ENCODE measurements around the gene CSMD2.

Gene CSMD2

GRCh38 chr1:33468011-33468410 is 697.0 kb downstream of the CSMD2 start:
- Histone ChIP-seq H3K9me3 (ENCODE audit: control insufficient read depth in 1 of 2, low read length in 2 of 2) (no peaks in the 10 kb centered on the region), H3K4me1 (ENCODE audit: control insufficient read depth in 1 of 2, insufficient read depth in 2 of 2, low read length in 2 of 2) (peaks cover 1 to 30% of the 10 kb centered on the region in 2 donors), H3K36me3 (ENCODE audit: control insufficient read depth in 1 of 2, insufficient read depth in 2 of 2, low read length in 2 of 2) (no peaks in the 10 kb centered on the region), H3K4me3 (ENCODE audit: low read depth in 1 of 2, low read length in 2 of 2) (no peak overlapping the region), H3K27ac (ENCODE audit: low read length) (no peak overlapping the region), H3K27me3 (ENCODE audit: low read depth, low read length) (no peaks in the 10 kb centered on the region)

GRCh38 chr1:33466159-33466558 is 698.9 kb downstream of the CSMD2 start:
- Histone ChIP-seq H3K27me3 (ENCODE audit: low read depth, low read length) (no peaks in the 10 kb centered on the region), H3K4me3 (ENCODE audit: low read depth in 1 of 2, low read length in 2 of 2) (no peak overlapping the region), H3K27ac (ENCODE audit: low read length) (no peak overlapping the region), H3K4me1 (ENCODE audit: control insufficient read depth in 1 of 2, insufficient read depth in 2 of 2, low read length in 2 of 2) (peaks cover 0 to 20% of the 10 kb centered on the region in 2 donors), H3K9me3 (ENCODE audit: control insufficient read depth in 1 of 2, low read length in 2 of 2) (no peaks in the 10 kb centered on the region), H3K36me3 (ENCODE audit: control insufficient read depth in 1 of 2, insufficient read depth in 2 of 2, low read length in 2 of 2) (no peaks in the 10 kb centered on the region)

GRCh38 chr1:33465316-33465715 is 699.7 kb downstream of the CSMD2 start:
- Histone ChIP-seq H3K36me3 (ENCODE audit: control insufficient read depth in 1 of 2, insufficient read depth in 2 of 2, low read length in 2 of 2) (no peaks in the 10 kb centered on the region), H3K27ac (ENCODE audit: low read length) (no peak overlapping the region), H3K4me1 (ENCODE audit: control insufficient read depth in 1 of 2, insufficient read depth in 2 of 2, low read length in 2 of 2) (peaks cover 5 to 15% of the 10 kb centered on the region in 2 donors), H3K27me3 (ENCODE audit: low read depth, low read length) (no peaks in the 10 kb centered on the region), H3K4me3 (ENCODE audit: low read depth in 1 of 2, low read length in 2 of 2) (no peak overlapping the region), H3K9me3 (ENCODE audit: control insufficient read depth in 1 of 2, low read length in 2 of 2) (no peaks in the 10 kb centered on the region)

- no peaks in the 10 kb centered on the region for H3K27me3 ChIP-seq (ENCODE audit: low read depth, low read length)
- H3K9me3 ChIP-seq (ENCODE audit: control insufficient read depth in 1 of 2, low read length in 2 of 2): no peaks in the 10 kb centered on the region
- no peak overlapping the region for H3K4me3 ChIP-seq (ENCODE audit: low read depth in 1 of 2, low read length in 2 of 2)
- no peak overlapping the region for H3K27ac ChIP-seq (ENCODE audit: low read length)
- H3K36me3 ChIP-seq (ENCODE audit: control insufficient read depth in 1 of 2, insufficient read depth in 2 of 2, low read length in 2 of 2): no peaks in the 10 kb centered on the region
- H3K4me1 ChIP-seq (ENCODE audit: control insufficient read depth in 1 of 2, insufficient read depth in 2 of 2, low read length in 2 of 2): peaks cover 8 to 10% of the 10 kb centered on the region in 2 donors
Measured at GRCh38 chr1:33464552-33464951, 700.5 kb downstream of the CSMD2 start.

All from muscle layer of duodenum (tissue), 2 donors.